ENCODE results near the gene OBSCN.

DNA sequence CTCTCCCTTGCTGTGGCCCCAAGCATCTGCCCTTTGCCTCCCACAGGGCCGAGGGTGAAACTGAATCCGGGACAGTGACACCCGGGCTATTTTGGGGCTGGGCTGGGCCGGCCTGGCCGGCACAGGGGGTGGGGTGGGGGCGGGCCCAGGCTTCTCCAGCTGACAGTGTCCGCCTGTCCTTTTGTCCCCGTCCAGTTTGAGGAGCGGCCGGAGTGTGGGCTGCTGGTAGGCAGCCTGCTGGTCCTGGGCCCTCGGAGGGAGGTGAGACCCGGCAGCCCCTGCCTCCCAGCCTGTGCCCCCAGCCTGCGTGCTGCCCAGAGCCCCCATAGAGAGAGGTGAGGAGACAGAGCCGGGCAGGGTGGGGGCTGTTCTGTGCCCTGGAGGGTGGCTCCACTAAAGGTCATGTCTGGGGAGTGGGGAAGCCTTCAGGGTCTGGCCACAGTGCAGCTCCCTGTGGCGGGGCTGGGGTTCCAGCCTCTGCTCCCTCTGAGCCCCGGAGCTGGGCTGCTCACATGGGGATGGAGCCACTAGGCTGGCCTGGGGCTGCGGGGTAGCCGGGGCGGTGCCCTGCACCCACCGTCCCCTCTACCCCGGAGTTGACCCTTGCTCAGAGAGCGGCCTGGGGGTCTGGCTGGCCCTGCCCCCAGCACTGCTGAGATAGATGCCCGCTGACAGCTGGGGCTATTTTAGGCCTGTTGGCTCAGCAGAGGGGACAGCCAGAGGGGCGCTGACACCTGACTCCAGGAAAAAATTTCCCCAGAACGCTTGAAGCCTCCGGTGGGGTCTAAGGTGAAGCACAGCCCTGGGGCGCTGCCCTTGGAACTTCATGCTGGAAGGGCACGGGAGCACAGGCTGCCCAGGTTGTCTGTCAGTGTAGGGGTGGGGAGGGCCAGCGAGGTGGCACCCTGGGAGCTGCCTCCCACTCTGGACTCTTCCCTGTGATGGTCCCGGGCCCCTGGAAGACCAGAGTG, at the start of gene OBSCN:
- TF ChIP-seq HCFC1 (IDR thresholded peaks at IDR 0.05; ENCODE audit: low read length) (no peak), RAD51 (IDR thresholded peaks at IDR 0.05) (no peak)
